Smooth muscle cell (in vitro differentiated cells): ENCODE data around the gene ITGA7. TPM values are rescaled to one million over a fixed set of nuclear protein-coding genes. Genes with fewer than 3 reads are reported as not detected.

Source experiments
- DNase-seq: peaks from one replicate; lab custom pipeline; 2025; ENCODE audit not compliant: unreplicated experiment; lab: John Stamatoyannopoulos, UW
- H2AFZ ChIP-seq: fragments of 200-600 bp; sonication (generic); 2 replicates; pipeline ENCODE4 v1.6.0; 2016; ENCODE audit warnings: antibody characterized with exemption, low read depth, mild to moderate bottlenecking
- H3F3A ChIP-seq: fragments of 200-600 bp; sonication (generic); 2 replicates; pipeline ENCODE4 v1.6.0; 2017; ENCODE audit warnings: antibody characterized with exemption, low read depth
- H3K27ac ChIP-seq: fragments of 200-600 bp; sonication (generic); 2 replicates; pipeline ENCODE4 v1.5.1; 2016; ENCODE audit warnings: low read depth, mild to moderate bottlenecking
- H3K27me3 ChIP-seq: fragments of 200-600 bp; sonication (generic); 2 replicates; pipeline ENCODE4 v1.6.1; 2016; ENCODE audit warnings: low read depth, mild to moderate bottlenecking
- H3K36me3 ChIP-seq: fragments of 200-600 bp; sonication (generic); 2 replicates; pipeline ENCODE4 v1.5.1; 2016; ENCODE audit warnings: low read depth
- H3K4me1 ChIP-seq: fragments of 200-600 bp; sonication (generic); 2 replicates; pipeline ENCODE4 v1.5.1; 2016; ENCODE audit warnings: low read depth
- H3K4me2 ChIP-seq: fragments of 200-600 bp; sonication (generic); 2 replicates; pipeline ENCODE4 v1.6.0; 2016; ENCODE audit warnings: mild to moderate bottlenecking
- H3K4me3 ChIP-seq: fragments of 200-600 bp; sonication (generic); 2 replicates; pipeline ENCODE4 v1.5.1; 2016; ENCODE audit warnings: mild to moderate bottlenecking
- H3K79me2 ChIP-seq: fragments of 200-600 bp; sonication (generic); 2 replicates; pipeline ENCODE4 v1.6.0; 2016; ENCODE audit warnings: low read depth, mild to moderate bottlenecking
- H3K9ac ChIP-seq: fragments of 200-600 bp; sonication (generic); 2 replicates; pipeline ENCODE4 v1.6.0; 2016; ENCODE audit warnings: low read depth
- H3K9me3 ChIP-seq: fragments of 200-600 bp; sonication (generic); replicated peaks from 2 replicates; pipeline ENCODE4 v1.5.1; 2016; ENCODE audit warnings: low read depth
- H4K20me1 ChIP-seq: fragments of 200-600 bp; sonication (generic); 2 replicates; pipeline ENCODE4 v1.6.0; 2016; ENCODE audit warnings: low read depth
- WGBS: methylation state at CpG from one replicate; pipeline ENCODE4 v1.1.7; 2016; ENCODE audit warnings: low lambda C conversion rate; 5-methylcytosine and 5-hydroxymethylcytosine counted together
- polyA plus RNA-seq: library from polyadenylated mRNA; unstranded; fragments of >200 nt; fragmentation: Nextera tagmentation; extraction: Ambion mirVana; gene quantifications from 2 replicates; pipeline ENCODE4 v1.2.1, GENCODE V29; 2016
- total RNA-seq: library from RNA; depleted of rRNA; stranded (reverse); fragments of >200 nt; gene quantifications from 2 replicates; pipeline ENCODE4 v1.2.3, GENCODE V29; 2014
- TF ChIP-seq, protein P1 (sequence below): fragments of 200-600 bp; sonication (generic); IDR thresholded peaks from 2 replicates; pipeline ENCODE4 v1.5.1; 2017; ENCODE audit warnings: borderline replicate concordance, mild to moderate bottlenecking, antibody characterized with exemption; ENCODE audit not compliant: insufficient read depth, poor library complexity, severe bottlenecking

ITGA7 gene
- total and polyA plus RNA-seq, 2 experiments from 2014 or later: 0.90 to 1.1 TPM

DNA sequence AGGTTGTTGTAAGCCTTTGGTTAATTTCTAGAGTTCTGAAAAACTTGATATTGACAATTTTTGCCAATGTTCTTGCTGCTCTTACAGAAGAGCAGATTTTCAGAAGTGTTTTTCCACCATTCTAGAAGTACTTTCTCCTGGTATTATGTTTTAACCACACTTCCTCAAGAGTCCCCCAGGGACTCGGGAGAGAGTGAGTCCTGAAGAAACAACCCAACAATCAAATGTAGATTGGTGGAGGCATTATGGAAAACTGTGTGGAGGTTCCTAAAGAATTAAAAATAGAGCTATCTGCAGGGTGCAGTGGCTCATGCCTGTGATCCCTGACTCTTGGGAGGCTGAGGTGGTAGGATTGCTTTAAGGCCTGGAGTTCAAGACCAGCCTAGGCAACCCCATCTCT, 44.3 kb downstream of the ITGA7 start:
- Histone ChIP-seq H3K27ac (no peak overlapping the region), H3K36me3 (no peaks in the 10 kb centered on the region), H3F3A (no peaks in the 10 kb centered on the region), H3K9me3 (no peaks in the 10 kb centered on the region), H3K4me3 (no peak overlapping the region), H3K27me3 (no peaks in the 10 kb centered on the region), H2AFZ (no peak overlapping the region), H3K9ac (no peak overlapping the region), H3K79me2 (no peaks in the 10 kb centered on the region), H3K4me2 (no peak overlapping the region), H3K4me1 (no peaks in the 10 kb centered on the region), H4K20me1 (no peaks in the 10 kb centered on the region)
- DNase-seq: no peak
- WGBS: 73% methylated on average over 1 of the region's 1 CpG
- TF ChIP-seq, protein P1, sequence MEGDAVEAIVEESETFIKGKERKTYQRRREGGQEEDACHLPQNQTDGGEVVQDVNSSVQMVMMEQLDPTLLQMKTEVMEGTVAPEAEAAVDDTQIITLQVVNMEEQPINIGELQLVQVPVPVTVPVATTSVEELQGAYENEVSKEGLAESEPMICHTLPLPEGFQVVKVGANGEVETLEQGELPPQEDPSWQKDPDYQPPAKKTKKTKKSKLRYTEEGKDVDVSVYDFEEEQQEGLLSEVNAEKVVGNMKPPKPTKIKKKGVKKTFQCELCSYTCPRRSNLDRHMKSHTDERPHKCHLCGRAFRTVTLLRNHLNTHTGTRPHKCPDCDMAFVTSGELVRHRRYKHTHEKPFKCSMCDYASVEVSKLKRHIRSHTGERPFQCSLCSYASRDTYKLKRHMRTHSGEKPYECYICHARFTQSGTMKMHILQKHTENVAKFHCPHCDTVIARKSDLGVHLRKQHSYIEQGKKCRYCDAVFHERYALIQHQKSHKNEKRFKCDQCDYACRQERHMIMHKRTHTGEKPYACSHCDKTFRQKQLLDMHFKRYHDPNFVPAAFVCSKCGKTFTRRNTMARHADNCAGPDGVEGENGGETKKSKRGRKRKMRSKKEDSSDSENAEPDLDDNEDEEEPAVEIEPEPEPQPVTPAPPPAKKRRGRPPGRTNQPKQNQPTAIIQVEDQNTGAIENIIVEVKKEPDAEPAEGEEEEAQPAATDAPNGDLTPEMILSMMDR: no peak

DNA sequence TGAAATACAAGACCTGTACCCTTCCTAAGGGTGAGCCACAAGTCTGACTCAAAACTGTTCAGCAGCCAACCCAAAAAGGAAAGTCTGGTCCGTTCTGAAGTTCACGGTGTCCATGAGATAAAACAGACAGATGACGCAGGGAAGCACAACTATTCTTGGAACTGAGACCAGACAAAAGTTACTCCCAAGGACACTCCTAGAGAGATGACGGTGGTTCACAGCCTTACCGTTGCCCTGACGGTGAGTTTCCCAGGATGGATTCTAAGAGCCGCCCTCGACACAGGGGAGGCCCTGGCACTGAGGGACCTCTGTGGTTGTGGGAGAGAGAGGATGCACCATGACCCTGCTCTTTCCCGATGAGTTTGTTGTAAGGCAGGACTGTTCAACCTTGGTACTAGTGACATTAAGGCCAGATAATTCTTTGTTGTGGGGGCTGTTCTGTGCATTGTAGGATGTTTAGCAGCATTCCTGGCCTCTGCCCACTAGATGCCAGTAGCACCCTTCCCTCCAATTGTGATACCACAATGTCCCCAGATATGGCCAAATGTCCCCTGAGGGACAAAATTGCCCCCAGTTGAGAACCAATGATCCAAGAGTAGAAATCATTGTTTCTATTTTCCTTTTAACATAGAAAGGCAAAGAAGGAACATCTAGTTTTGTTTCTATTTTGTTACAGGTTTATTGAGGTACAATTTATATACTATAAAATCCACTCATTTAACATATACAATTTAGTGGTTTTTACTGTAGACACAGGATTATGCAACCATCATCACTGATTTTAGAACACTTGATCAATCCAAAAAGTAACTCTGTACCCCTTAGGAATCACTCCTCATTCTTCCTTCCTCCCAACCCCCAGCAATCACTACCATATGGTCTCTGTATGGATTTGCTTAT, 48.0 kb downstream of the ITGA7 start:
- H3K79me2 ChIP-seq: no peaks in the 10 kb centered on the region
- H3K4me1 ChIP-seq: no peaks in the 10 kb centered on the region
- H2AFZ ChIP-seq: peak overlapping the region; percentile 27
- no peak for DNase-seq
- WGBS: 76% methylated on average over 9 of the region's 9 CpGs
- H3K4me2 ChIP-seq: no peak overlapping the region
- H3K4me3 ChIP-seq: no peak overlapping the region
- no peaks in the 10 kb centered on the region for H3K36me3 ChIP-seq
- no peaks in the 10 kb centered on the region for H4K20me1 ChIP-seq
- no peak overlapping the region for H3K9ac ChIP-seq
- TF ChIP-seq, protein P1: peak; percentile 39
- no peaks in the 10 kb centered on the region for H3K9me3 ChIP-seq
- no peaks in the 10 kb centered on the region for H3F3A ChIP-seq
- no peak overlapping the region for H3K27ac ChIP-seq
- peaks cover 4% of the 10 kb centered on the region for H3K27me3 ChIP-seq

GRCh38 chr12:55658635-55659391, 48.9 kb downstream of the ITGA7 start:
- no peak for DNase-seq
- Histone ChIP-seq H3K27me3 (peaks cover 4% of the 10 kb centered on the region), H4K20me1 (no peaks in the 10 kb centered on the region), H3K4me3 (no peak overlapping the region), H3F3A (no peaks in the 10 kb centered on the region), H3K79me2 (no peaks in the 10 kb centered on the region), H3K4me1 (no peaks in the 10 kb centered on the region), H3K9ac (no peak overlapping the region), H3K4me2 (no peak overlapping the region), H3K36me3 (no peaks in the 10 kb centered on the region), H3K27ac (no peak overlapping the region), H3K9me3 (no peaks in the 10 kb centered on the region), H2AFZ (no peak overlapping the region)
- 85% methylated on average over 3 of the region's 3 CpGs for WGBS
- TF ChIP-seq, protein P1: no peak
